ENCODE data around the gene CTSZ. TPM values are rescaled to one million over a fixed set of nuclear protein-coding genes. Genes with fewer than 3 reads are reported as not detected.

CTSZ gene
- total and polyA plus RNA-seq, 2 of the 4 experiments (the other 2 are of a cell fraction): 46.1 to 88.5 TPM

GRCh38 chr20:59032713-59033059 is 25.6 kb upstream of the CTSZ start:
- TF ChIP-seq CHD1 (IDR thresholded peaks at IDR 0.05; ENCODE audit: low read depth, low read length) (no peak), CEBPB (IDR thresholded peaks at IDR 0.05; ENCODE audit: low read depth, low read length) (no peak), MXI1 (IDR thresholded peaks at IDR 0.05; ENCODE audit: borderline replicate concordance, low read depth, low read length) (0 out of 2 replicates have a peak, but pooled peaks have one; percentile 74), RAD21 (IDR thresholded peaks at IDR 0.05; ENCODE audit: low read length) (no peak; the same call in 1 of the 2 replicates), POLR2A (IDR thresholded peaks at IDR 0.05; ENCODE audit: low read depth, low read length) (no peak), FOS (IDR thresholded peaks at IDR 0.05; ENCODE audit: low read depth, low read length) (no peak), MAZ (IDR thresholded peaks at IDR 0.05; ENCODE audit: borderline replicate concordance, low read depth, low read length) (no peak)
- H3K9me1 ChIP-seq (ENCODE audit: insufficient read depth, low read length): peaks cover 7% of the 10 kb centered on the region
- H3K56ac ChIP-seq (ENCODE audit: extremely low read depth, insufficient read depth, low read length): peak overlapping the region; percentile 81
- H3K23ac ChIP-seq (ENCODE audit: low read depth, low read length): peak overlapping the region; percentile 79
- H3K27me3 ChIP-seq (ENCODE audit: control insufficient read depth, insufficient read depth, low read length): no peaks in the 10 kb centered on the region
- peak; percentile 27 for DNase-seq
- H3K4ac ChIP-seq (ENCODE audit: low read depth, low read length): peak overlapping the region; percentile 69; the same call in 1 of the 2 replicates
- peak overlapping the region; percentile 58 for H3K27ac ChIP-seq (ENCODE audit: insufficient read depth, low read length)
- ChIA-PET CTCF (interaction anchor here (0.9 kb wide), 1 partner anchor 46 kb away, joined by 3 read pairs; no protein-coding TSS in a partner anchor), POLR2A (ENCODE audit: unreplicated experiment) (interaction anchor here (1.3 kb wide), 1 partner anchor 10 kb away, joined by 5 read pairs; no protein-coding TSS in a partner anchor)
- peaks cover 24 to 47% of the 10 kb centered on the region in 2 experiments for H3K79me1 ChIP-seq (ENCODE audit: low read depth in 1 of 2, low read length in 2 of 2)
- H4K5ac ChIP-seq (ENCODE audit: low read depth, low read length): no peak overlapping the region
- dilution Hi-C loops (cut with HindIII; ENCODE audit: low sequenced_read_pairs, unreplicated experiment): no loop called here
- H3K14ac ChIP-seq (replicated peaks; ENCODE audit: low read depth, low read length): peak overlapping the region; percentile 73; the same call in 1 of the 2 replicates
- peaks cover 20% of the 10 kb centered on the region for H3K36me3 ChIP-seq (ENCODE audit: control insufficient read depth, insufficient read depth, low read length)
- H2AFZ ChIP-seq (replicated peaks; ENCODE audit: low read length, poor library complexity): peak overlapping the region; percentile 89
- H4K8ac ChIP-seq (ENCODE audit: low read depth in 2 of 2, low read length in 2 of 2): peak overlapping the region; percentile 29 to 67; a peak in 3 of 4 replicates
- intact Hi-C loops (cut with micrococcal nuclease): loop anchor here (5.0 kb wide), 2 partner anchors 140 to 160 kb away; no protein-coding TSS in a partner anchor
- in situ Hi-C loops (cut with MboI; ENCODE audit: low sequenced_read_pairs): loop anchor here (25.0 kb wide), 3 partner anchors 795 to 1645 kb away; partner anchors contain the start of genes ANKRD60 and RBM38
- 2% methylated on average over 5 of the region's 13 CpGs; no CpG with 5 or more reads in 1 of the 2 experiments for WGBS, 2 experiments (ENCODE audit: extremely low coverage in 2 of 2, insufficient read length in 1 of 2)
- no TSS peak for BruUV-seq (replicated peaks)
- peak overlapping the region; percentile 84 for H2AK9ac ChIP-seq (replicated peaks; ENCODE audit: low read depth, low read length, poor library complexity)
- peak overlapping the region; percentile 28 for H2BK120ac ChIP-seq (ENCODE audit: low read depth, low read length)
- no peak overlapping the region for H2AK5ac ChIP-seq (ENCODE audit: low read depth, low read length)
- no peaks in the 10 kb centered on the region for H3K9me3 ChIP-seq (ENCODE audit: control insufficient read depth, insufficient read depth, low read length)
- no peak overlapping the region for H3K18ac ChIP-seq (ENCODE audit: low read depth, low read length)
- no peak overlapping the region for H2BK20ac ChIP-seq (ENCODE audit: low read depth, low read length)
- H2BK15ac ChIP-seq (ENCODE audit: low read depth, low read length): no peak overlapping the region
- peak overlapping the region; percentile 87 for H3K9ac ChIP-seq (ENCODE audit: low read depth, low read length)
- peak overlapping the region; percentile 53; the same call in 1 of the 2 replicates for H4K91ac ChIP-seq (ENCODE audit: insufficient read depth, low read depth, low read length)
- peak overlapping the region; percentile 87 for H3K4me2 ChIP-seq (ENCODE audit: low read depth, low read length)
- H2BK5ac ChIP-seq (ENCODE audit: low read depth, low read length, poor library complexity, severe bottlenecking): no peak overlapping the region
- ATAC-seq (ENCODE audit: low read depth): peak; percentile 32
- H3K4me1 ChIP-seq (ENCODE audit: control insufficient read depth, insufficient read depth, low read length): peaks cover 6% of the 10 kb centered on the region
- peak overlapping the region; percentile 86 for H3K4me3 ChIP-seq (ENCODE audit: insufficient read depth, low read depth, low read length)
- H4K20me1 ChIP-seq (ENCODE audit: insufficient read depth, low read length): peaks cover 26% of the 10 kb centered on the region

Measured in IMR-90 (cell line).